ENCODE measurements around the gene TMEM187.

The TMEM187 gene, protein sequence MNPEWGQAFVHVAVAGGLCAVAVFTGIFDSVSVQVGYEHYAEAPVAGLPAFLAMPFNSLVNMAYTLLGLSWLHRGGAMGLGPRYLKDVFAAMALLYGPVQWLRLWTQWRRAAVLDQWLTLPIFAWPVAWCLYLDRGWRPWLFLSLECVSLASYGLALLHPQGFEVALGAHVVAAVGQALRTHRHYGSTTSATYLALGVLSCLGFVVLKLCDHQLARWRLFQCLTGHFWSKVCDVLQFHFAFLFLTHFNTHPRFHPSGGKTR

DNA sequence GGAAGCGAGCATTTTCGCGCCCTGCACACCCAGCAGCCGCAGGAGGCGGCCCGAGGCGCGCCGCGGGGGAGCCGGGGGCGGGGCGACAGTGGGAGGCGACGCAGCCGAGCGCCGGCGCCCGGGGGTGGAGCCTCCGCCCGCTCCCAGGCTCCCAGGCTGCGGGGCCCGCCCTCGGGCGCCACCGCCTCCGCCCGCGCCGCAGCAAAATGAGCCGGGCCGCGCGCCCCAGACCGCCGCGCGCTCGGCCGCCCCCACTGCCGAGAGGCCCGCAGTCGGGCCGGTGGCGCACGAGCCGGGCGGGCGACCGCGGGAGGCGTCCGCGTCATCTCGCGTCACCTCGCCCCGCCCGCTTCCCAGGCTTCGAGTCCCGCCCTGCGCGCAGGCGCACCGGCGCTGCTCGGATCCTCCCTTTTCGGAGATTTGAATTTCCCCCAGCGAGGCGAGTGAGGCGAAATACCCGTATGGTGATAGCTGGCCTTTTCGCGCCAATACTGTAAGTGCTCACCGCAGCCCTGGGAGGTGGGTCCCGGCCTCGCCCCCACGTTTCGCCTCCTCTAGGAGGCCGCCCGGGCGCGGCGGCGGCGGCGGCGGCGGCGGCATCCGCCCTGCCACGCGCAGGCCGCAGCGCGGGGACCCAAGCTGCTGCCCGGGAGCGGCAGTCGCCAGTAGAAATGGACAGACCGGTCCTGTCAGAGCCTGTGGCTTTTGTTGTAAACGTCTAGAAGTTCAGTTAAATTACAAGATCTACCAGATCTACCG lies at the start of gene TMEM187:
TSS of gene TMEM187 (plus strand) at position 387 of the 759 bp plus-strand sequence. CDS start 9,309 bp downstream, outside the sequence.
- DNase-seq (ENCODE audit: low spot score), result peak; percentile 88

DNA sequence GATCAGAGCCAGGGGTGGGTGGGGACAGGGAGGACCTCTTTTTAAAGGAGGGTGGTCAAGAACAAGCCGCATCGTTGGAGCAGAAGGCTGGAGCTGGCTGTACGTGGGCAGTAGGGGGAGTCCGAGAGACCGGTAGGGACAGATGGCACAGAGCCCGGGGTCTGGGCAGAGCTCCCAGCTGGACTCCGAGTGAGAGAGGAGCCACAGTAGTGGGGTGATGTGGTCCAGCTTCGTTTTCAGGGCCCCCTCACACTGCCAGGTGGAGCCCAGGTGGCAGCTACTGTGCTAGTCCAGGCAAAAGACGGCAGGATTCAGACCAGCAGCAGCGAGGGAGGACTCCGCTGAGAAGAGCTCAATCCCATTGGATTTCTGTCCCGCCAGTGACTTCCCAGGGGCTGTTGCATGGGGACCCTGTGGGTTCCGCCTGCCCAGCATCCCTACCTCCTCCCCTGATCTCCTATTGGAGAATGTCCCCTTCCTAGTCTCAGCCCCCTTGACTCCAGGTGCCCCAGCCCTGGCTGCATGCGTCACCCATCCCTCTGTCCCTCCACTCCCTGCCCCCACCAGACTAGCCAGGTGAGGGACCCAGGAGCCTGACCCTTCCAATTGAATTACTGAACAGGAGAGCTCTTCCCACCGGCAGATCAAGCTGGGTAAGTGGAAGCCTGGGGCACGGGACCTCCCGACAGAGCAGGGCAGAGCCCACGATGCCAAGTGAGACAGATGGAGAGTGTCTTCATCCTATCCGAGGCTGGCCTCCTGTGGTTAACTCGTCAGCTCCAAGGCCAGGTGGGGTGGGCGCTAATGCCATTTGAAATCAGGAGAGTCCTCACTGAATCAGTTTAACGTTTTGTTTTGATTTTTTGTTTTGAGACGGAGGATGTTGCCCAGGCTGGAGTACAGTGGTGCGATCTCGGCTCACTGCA lies 49.4 kb upstream of the TMEM187 start:
- DNase-seq (ENCODE audit: low spot score), result no peak

DNA sequence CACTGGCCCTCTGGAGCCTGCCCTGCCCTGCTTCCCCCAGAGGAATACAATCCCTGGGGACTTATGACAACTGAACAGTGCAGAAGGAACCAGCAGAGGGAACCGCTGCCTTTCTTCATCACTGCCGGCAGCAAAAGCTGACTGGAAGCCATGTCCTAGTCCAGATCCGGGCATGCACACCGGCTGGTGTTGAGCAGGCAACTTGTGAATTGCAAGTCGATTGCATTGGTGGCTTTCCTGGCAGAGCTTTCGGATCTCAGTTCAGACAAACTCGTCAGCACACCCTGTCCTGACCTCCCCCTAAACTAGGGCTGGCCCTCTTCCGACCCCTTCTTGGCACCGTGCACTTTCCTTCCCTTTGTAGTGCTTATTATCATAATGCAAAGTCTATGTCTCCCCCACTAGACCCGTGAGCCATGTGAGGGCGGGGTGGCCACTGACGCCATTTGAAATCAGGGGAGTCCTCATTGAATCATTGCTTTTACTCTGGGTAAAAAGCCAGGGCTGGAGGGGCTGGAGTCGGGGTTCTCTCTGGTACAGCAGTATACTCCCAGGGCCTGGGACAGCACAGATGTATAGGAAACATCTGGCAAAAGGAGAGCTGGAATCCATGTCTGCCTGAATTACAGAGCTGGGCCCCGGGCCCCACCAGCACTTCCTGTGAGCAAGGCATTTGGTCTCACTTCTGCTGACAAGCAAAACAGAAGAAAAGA lies 48.2 kb upstream of the TMEM187 start:
- no peak for DNase-seq (ENCODE audit: low spot score)

DNA sequence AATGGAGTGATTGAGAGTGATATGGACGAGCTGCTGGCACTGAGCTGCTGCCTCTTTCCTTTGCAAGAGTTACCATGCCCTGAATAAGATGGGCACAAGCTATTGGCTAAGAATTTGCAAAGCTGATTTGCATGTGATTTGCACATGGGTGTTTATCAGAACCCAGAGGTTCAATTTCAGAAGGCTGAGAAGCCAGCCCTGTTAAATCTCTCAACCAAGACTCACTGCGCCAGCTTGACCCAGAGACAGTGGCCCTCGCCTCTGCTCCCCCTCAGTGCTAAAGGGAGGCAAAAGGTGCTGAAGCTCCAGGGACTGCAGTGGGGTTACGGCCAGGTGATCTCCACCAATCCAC lies 47.2 kb upstream of the TMEM187 start:
- no peak for DNase-seq (ENCODE audit: low spot score)

DNA sequence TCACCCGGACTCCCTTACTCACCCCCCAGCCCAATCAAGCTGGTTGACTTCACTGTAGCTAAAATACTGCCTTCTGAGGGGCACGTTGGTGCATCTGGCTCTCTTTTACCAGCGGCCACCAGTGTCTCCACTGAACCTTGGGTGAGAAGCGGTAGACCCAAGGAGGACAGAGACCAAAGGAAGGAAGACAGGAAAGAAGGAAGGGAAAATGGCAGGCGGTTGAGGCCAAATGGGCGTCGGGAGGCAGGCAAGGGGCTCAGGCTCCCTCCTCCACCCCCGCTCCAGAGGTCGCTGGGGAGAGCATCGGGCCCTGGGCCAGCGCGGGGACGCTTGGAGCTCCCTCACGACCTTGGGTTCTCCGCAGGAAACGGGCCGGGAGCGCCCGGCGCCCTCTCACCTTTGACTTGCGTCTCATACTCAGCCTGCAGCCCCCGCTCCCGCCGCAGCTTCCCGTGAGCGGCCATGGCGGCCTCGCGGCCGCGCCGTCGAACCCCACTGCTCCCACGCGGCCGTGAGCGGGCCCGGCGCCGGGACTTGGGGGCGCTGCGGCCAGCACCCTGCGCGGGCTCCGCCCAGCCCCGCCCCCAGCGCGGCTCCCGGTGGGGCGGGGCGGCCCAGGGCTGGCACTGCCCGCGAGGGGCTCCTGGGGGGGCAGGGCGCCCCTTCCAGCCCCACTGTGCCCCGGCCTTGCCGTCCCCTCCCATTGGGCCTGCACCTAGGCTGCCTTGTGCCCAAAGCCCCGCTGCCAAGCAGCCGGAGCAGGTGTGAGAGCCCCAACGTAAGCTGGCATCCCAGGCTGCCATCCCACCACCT lies 46.6 kb upstream of the TMEM187 start, which contains the start of gene ARHGAP4:
TSS of gene ARHGAP4 (minus strand) at position 526 of the 813 bp plus-strand sequence. CDS start at position 464, 62 bp downstream.
- no peak for DNase-seq (ENCODE audit: low spot score)

DNA sequence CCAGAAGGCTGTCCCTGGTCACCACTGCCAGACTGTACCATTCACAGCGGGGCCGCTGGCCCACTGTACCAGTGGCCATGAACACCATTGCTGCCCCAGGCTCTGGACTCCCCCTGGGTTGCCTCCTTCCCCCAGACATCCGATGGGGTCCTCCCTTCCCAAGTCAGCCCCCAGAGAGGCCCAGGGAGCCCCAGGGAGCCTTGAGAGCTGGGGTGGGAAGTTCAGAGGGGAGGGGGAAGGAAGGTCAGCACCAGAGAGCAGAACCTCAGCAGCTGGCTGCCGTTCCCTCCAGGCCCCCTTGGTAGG lies 46.0 kb upstream of the TMEM187 start:
- no peak for DNase-seq (ENCODE audit: low spot score)

DNA sequence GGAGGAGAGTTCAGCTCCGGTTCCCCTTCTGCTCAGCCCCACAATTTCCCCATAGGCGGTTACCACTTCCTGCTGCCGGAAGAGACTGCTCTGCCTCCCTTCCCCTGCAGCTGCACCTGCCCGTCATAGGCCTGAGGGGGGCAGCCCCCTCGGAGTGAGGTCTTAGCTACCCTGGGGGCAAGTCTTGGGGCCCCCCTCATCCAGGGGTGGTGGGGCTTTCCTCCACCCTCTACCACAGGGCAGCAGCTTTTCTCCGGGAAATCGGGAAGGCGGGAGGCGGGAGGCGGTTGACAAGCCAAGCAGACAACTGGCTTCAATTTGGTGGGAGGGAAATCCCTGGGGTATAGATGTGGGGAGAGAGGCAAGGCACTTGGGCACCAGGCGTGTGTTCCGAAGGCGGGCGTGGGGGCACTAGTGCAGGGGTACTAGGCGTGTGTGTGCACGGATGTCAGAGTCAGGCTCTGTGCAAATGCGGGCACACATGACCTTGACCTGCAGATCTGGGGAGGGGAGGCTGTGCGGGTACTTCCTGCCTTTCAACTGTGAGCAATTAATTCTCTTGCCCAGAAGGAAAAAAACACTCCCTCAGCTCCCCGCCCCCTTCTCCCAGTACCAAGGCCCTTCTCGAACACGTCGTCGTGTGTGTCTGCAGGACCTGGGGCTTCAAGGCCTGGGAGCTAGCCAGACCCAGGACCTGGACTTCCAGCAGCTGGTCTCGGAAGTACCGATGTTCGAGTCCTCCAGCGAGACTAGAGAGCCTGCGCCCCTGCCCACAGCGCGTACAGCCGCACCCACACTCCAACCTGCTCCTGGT lies 45.5 kb upstream of the TMEM187 start:
- no peak for DNase-seq (ENCODE audit: low spot score)

DNA sequence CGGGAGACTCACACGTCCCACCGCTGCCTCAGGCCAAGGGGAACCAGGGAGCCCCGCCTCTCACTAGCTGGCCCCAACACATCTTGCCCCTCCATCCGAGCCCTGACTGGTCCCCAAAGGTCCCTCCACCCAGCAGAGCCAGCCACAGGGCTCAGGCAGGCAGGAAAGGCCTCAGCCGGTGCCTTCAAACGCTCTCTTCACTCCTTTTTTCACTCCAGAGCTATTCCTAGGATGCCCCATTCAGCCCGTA lies 45.0 kb upstream of the TMEM187 start:
- no peak for DNase-seq (ENCODE audit: low spot score)

DNA sequence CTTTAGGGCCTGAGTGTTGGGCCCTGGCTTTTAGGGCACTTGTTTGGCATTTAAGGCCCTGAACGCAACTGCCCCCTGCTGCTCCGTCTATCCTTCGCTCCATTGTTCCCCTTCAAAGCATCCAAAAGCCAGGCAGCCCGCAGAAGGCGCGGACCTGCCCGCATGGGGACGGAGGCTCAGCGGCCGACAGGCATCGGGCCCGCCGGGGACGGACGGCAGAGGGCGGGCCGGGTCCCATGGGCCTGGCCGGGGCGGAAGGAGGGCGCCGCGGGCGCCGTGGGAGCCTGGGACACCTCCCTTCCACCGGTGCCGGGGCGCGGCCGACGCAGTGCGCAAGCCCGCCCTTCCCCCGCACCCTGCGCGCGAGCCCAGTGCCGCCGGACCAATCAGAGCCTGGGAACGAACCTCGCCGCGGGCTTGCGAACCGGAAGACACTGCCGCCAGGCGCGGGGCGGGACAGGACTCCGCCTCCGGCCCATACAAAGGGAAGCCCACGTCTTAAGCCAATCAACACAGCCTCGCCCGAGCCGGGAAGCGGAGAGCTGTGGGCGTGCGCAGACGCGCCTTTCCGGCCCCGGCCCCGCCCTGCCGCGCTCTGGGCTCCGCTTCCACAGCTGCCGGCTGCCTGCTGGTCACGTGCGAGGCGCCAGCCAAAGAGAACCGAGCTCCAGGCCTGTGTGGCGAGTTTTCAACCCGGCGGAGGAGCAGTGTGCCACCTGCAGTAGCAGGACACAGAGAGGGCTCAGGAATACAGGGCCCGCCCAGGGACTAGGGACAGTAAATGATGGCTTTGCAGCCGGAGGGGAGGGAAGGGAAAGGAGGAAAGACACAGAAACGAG lies 44.4 kb upstream of the TMEM187 start:
- DNase-seq (ENCODE audit: low spot score), result peak; percentile 93

DNA sequence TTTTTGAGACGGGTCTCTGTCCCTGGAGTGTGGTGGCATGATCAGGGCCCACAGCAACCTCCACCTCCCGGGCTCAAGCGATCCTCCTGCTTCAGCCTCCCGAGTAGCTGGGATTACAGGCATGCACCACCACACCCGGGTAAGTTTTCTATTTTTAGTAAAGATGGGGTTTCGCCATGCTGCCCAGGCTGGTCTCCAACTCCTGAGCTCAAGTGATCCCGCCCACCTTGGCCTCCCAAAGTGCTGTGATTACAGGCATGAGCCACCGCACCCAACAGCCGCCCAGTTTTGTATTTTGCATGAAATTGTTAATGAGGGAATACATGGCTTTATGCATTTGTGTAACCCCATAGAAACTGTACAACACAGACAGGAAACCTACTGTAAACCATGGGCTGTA lies 43.7 kb upstream of the TMEM187 start:
- DNase-seq (ENCODE audit: low spot score), result no peak

DNA sequence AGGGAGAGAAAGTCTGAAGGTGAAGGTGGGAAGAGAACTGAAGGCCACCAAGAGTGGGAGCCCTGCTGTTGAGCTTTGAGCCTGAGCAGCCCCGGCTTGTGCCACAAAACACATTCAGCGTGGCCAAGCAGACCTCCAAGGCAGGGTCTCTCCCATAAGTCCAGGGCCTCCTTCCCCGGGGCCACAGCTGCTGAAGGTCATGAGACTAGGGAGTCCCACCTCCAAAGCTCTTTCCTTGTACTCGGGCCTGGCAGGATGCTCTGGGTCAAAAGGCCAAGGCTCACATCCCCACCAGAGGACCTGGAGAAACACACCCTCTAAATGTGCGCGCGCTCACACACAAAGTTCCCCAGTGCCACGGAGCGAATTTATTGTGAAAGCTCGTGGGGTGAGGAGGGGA lies 43.0 kb upstream of the TMEM187 start:
- DNase-seq (ENCODE audit: low spot score), result no peak

DNA sequence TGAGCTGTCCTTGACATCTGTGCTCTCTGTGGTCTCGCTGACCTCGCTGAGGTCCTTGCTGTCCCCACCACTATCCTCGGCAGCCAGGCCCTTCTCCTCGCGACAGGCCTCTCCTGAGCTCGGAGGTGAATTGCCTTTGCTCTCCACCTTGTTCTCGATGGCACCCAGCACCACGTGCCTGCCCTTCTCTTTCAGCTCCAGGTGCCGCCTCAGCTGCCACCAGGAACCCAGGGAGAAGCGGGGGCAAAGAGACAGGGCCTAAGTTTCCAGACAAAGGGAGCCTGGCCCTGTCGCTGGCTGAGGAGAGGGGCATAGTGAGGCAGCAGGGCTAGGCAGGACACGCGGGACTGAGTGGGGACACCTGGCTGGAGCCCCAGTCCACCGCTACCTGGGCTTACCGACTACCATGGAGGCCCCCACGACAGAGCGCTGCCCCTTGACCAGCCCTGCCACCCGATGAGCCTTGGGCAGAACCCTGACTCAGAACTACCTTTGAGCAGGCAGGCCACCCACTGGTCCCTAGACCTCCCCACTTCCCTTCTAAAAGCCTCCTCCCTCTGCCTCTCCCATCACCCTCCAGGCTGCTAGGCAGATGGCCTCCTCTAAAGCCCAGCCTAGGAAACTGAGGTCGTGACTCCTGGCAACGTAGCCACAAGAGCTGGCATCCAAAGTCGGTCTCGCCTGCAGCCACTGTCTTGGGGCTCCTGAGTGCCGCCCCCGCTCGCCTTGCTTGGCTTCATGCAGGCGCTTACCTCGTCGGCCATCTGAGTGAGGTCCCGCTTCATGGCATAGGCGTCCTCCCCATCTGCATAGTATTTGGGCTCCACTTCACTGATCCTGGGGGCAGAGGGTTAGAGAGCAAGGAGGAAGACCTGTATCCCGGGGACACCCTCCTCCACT lies 42.3 kb upstream of the TMEM187 start:
- DNase-seq (ENCODE audit: low spot score), result no peak

DNA sequence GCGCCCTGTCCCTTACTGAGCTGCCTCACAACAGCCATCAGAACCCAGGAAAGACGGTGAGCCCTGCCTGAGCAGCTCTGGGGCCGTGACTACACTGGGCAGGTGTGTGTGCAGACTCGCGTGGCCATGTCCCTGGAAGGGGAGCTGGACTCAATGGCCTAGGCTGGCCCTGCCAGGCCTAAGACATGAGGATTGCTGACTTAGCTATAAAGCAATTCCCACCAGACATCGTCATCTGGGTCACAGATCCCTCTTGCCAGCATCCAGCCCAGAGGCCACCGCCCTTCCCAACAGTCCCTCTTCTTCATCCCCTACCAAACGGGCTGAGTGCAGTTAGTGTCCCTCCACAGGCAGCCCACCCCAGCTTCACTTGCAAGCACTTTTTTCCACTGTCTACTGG lies 41.4 kb upstream of the TMEM187 start:
- DNase-seq (ENCODE audit: low spot score), result no peak

DNA sequence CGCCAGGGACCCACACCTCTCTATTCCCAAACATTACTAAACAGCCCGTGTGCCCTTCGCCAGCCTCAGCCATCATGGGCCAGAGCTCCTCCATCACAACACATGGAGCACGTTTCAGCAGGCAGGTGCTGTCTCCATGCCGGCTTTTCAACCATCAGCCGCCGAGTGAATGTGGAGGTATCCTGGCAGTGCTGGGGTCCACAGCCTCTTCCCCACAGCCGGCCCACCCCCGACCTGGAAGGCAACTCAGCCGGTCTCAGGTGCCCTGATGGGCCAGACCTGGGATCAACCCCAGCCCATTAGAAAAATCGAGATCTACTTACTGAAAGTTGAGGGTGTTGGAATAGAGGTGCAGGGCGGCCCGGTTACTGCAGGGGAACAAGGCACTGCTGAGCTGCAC lies 40.8 kb upstream of the TMEM187 start:
- no peak for DNase-seq (ENCODE audit: low spot score)

DNA sequence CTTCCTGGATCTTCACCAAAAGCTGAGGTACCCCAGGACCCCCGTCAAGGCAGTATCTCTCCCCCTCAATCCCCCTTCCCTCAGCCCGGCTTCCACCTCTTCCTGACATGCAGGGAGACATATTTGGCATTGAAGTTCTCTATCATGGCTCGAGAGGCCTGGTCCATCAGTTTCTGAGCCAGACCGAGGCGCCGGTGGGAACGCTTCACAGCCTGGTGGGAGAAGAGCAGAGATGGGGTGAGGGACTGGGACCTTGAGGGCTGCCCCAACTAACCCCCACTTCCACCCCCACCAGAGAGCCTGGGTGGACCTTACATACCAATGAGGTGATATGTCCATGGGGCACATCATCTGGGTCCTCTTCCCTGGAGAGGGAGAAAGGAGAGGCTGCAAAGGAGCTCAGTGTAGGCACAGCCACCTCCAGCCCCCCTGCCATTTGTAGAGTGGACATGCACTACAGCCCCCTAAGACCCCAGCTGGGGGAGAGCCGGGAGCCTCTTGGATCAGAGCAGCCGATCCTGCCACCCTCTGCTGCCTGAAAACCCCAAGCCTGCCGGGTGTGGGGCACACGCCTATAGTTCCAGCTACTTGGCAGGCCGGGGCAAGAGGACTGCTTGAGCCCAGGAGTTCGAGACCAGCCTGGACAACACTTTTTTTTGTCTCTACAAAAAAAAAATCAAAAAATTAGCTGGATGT lies 40.2 kb upstream of the TMEM187 start:
- no peak for DNase-seq (ENCODE audit: low spot score)

DNA sequence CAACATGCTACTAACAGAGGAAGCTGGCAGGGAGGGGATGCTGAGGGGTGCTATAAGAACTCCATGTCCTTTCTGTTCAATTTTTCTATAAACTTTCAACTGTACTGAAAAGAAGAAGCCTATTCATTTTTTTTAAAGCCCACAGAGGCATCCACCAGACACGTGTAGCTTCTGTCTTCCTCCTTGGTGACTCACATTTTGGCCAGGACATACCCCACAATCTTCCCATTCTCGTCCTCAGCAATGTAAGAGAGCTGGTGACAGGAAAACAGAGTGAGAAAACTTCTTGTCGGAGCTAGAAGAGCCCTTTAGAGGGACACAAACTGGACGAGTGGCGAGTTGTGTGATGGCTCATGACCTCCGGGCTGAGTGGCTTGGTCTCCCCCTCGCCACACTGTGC lies 38.8 kb upstream of the TMEM187 start:
- no peak for DNase-seq (ENCODE audit: low spot score)

DNA sequence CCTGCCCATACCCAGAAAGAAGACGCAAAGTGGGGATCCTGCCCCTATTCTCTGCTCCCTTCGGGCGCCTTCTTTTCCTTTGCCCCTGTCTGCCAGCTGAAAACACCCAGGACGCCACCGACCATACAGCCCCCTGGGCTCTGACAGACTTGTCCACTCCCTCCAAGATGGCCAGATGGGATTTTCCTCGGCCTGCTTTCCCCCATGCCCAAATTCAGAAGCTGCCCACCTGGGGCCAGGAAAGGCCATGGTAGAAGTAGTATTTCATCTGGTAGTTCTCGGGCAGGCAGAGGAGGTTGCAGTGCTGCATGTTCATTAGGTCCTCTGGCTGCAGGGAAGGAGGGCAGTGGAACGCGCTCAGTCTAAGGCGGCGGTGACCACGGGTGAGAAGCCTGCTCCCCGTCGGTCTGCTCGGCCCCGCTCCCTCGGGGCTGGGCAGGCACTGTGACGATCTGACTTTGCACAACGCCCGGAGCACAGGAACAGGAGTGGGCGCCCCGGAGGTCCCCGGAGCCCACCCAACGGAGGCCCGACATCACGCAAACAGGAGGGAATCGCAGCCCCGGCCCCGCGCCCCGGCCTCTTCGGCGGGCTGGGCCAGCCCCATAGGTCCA lies 38.3 kb upstream of the TMEM187 start:
- DNase-seq (ENCODE audit: low spot score), result no peak
